ACC112 (cell line): Measurements from ENCODE around the gene STX2.

Experiments used
- H2AFZ ChIP-seq: fragments of 200-600 bp; sonication (generic); one replicate; pipeline ENCODE4 v1.6.0; 2017; ENCODE audit warnings: antibody characterized with exemption, low read length; ENCODE audit not compliant: unreplicated experiment
- H3K27ac ChIP-seq: fragments of 200-600 bp; sonication (generic); 2 replicates; pipeline ENCODE4 v1.5.1; 2014; ENCODE audit warnings: low read depth, mild to moderate bottlenecking, antibody characterized with exemption, low read length, moderate library complexity
- H3K27me3 ChIP-seq: fragments of 200-600 bp; sonication (generic); 2 replicates; pipeline ENCODE4 v1.6.1; 2014; ENCODE audit warnings: mild to moderate bottlenecking, antibody characterized with exemption, low read length, moderate library complexity, mixed read lengths; ENCODE audit not compliant: insufficient read depth
- H3K36me3 ChIP-seq: fragments of 200-600 bp; sonication (generic); 2 replicates; pipeline ENCODE4 v1.6.1; 2016; ENCODE audit warnings: mild to moderate bottlenecking, antibody characterized with exemption, low read length, moderate library complexity, mixed read lengths; ENCODE audit not compliant: insufficient read depth
- H3K4me1 ChIP-seq: fragments of 200-600 bp; sonication (generic); one replicate; pipeline ENCODE4 v1.6.1; 2016; ENCODE audit warnings: low read length, mixed read lengths; ENCODE audit not compliant: insufficient read depth, unreplicated experiment, control insufficient read depth
- H3K4me3 ChIP-seq: fragments of 200-600 bp; sonication (generic); 2 replicates; pipeline ENCODE4 v1.5.1; 2014; ENCODE audit warnings: mild to moderate bottlenecking, low read depth, low read length
- H3K79me2 ChIP-seq: fragments of 200-600 bp; sonication (generic); one replicate; pipeline ENCODE4 v1.6.0; 2016; ENCODE audit warnings: low read length; ENCODE audit not compliant: control insufficient read depth, unreplicated experiment, insufficient read depth

Gene STX2

GRCh38 chr12:130816097-130816496 lies 23.0 kb downstream of the STX2 start:
- no peaks in the 10 kb centered on the region for H3K4me1 ChIP-seq
- no peak overlapping the region for H3K4me3 ChIP-seq
- peaks cover 2% of the 10 kb centered on the region for H3K79me2 ChIP-seq
- H3K27ac ChIP-seq, result no peak overlapping the region
- peaks cover 11% of the 10 kb centered on the region; the same call in 1 of the 2 replicates for H3K36me3 ChIP-seq
- no peaks in the 10 kb centered on the region for H3K27me3 ChIP-seq
- H2AFZ ChIP-seq, result no peak overlapping the region

DNA sequence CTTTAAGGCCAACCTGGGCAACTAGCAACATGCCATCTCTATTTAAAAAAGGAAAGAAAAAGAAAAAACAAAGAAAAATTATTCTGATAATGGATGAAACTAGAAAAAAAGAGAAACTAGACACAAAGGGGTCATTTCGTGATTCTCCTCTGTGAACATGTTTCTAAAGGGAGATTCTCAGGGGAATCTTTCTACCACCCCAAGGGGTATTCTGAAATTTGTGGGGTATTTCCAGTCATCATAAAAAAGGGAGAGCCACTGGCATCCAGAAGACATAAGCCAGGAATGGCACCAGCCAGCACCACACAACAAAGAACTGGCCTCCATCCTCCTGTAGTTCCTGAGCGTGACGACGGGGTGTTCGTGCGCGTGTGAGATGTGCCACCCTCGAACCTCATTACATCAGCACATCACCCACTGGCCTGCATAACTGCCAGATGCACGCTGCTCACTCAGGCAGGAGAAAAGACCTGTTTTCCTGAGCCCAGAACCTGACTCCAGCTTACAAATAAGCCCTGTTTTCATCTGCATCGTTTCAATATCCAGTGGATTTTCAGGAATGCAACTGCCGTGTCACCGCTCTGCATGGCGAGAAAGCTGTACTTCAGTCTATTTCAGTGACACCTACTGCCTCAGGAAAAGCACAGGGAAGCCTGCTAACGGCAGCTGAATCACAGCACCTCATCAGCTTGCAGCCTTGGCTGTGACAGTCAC lies 23.9 kb downstream of the STX2 start:
- H3K27me3 ChIP-seq, result no peaks in the 10 kb centered on the region
- no peak overlapping the region for H3K4me3 ChIP-seq
- H3K27ac ChIP-seq, result no peak overlapping the region
- no peak overlapping the region for H2AFZ ChIP-seq
- H3K36me3 ChIP-seq, result peaks cover 11% of the 10 kb centered on the region; the same call in 1 of the 2 replicates
- H3K4me1 ChIP-seq, result no peaks in the 10 kb centered on the region
- peaks cover 2% of the 10 kb centered on the region for H3K79me2 ChIP-seq

DNA sequence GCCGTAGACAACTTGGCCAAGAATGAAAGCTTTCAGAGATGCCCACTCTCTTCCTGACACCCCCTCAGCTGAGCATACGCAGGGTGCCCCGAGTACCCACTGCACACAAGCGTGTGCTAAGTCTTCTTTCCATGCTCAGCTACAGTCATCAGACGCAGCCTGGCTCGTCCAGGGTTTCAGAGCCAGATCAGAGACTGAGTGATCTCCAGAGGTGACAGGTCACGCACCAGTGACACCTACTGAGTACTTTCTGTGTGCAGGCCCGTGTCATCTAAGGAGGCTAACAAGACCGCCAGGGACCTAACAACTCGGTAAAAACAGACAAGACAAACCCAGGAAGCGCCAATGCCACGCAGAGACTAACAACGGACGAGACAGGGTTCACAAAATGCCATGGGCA lies 25.1 kb downstream of the STX2 start:
- H3K79me2 ChIP-seq, result peaks cover 2% of the 10 kb centered on the region
- no peaks in the 10 kb centered on the region for H3K4me1 ChIP-seq
- H3K4me3 ChIP-seq, result no peak overlapping the region
- no peaks in the 10 kb centered on the region for H3K27me3 ChIP-seq
- H3K27ac ChIP-seq, result no peak overlapping the region
- H3K36me3 ChIP-seq, result peaks cover 8% of the 10 kb centered on the region; the same call in 1 of the 2 replicates
- H2AFZ ChIP-seq, result no peak overlapping the region

DNA sequence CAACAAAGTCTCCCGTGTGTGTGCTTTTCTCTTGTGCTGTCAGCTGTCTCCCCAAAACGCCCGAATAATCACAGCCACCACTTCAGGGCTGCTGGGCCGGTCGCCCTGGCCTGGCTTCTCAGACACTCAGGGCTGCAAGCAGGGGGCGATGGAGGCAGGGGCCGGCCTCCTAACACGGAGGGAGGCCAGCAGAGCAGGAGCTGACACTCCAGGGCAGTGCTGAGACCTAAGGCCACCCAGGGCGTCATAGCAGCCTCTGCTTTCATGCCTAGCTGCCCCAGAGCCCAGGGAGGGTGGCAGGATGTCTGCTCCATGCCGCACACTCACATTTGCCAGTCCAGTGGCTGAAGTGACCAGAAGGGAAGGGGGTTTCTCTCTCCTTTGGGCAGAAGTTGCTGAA lies 25.6 kb downstream of the STX2 start:
- peaks cover 8% of the 10 kb centered on the region; the same call in 1 of the 2 replicates for H3K36me3 ChIP-seq
- H3K4me1 ChIP-seq, result no peaks in the 10 kb centered on the region

GRCh38 chr12:130809791-130810190 lies 29.3 kb downstream of the STX2 start:
- no peaks in the 10 kb centered on the region for H3K27me3 ChIP-seq
- no peak overlapping the region for H3K27ac ChIP-seq
- H2AFZ ChIP-seq, result no peak overlapping the region
- no peaks in the 10 kb centered on the region for H3K4me1 ChIP-seq
- H3K36me3 ChIP-seq, result peaks cover 20% of the 10 kb centered on the region; the same call in 1 of the 2 replicates
- no peaks in the 10 kb centered on the region for H3K79me2 ChIP-seq
- no peak overlapping the region for H3K4me3 ChIP-seq

More for the DNA sequence above, 25.6 kb downstream of the STX2 start:
- Histone ChIP-seq H3K4me3 (no peak overlapping the region), H3K79me2 (peaks cover 2% of the 10 kb centered on the region), H2AFZ (no peak overlapping the region), H3K27ac (no peak overlapping the region), H3K27me3 (no peaks in the 10 kb centered on the region)

GRCh38 chr12:130807309-130807708 lies 31.7 kb downstream of the STX2 start:
- Histone ChIP-seq H3K27me3 (no peaks in the 10 kb centered on the region), H2AFZ (no peak overlapping the region), H3K79me2 (no peaks in the 10 kb centered on the region), H3K36me3 (peaks cover 27% of the 10 kb centered on the region), H3K4me1 (no peaks in the 10 kb centered on the region), H3K4me3 (no peak overlapping the region), H3K27ac (no peak overlapping the region)

DNA sequence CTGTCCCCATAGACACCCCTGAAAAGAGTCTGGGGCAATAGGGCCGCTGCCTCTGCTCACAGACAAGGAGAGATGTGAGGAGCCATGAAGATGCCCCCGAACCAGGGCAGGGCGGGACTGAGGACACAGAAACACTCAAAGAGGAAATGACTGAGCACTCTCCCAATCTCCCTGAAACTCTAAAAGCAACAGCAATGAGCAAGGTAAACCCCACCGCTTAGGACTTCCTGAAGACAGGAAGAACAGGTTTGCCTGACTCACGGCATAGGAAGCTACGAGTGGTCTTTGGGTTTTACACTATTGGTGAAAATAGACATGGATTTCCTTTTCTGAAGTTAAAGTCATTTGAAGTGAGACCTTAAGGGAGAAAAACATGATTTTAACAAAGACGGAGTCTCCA lies 32.5 kb downstream of the STX2 start:
- Histone ChIP-seq H3K27ac (no peak overlapping the region), H3K36me3 (peaks cover 21% of the 10 kb centered on the region), H3K4me3 (no peak overlapping the region), H3K4me1 (no peaks in the 10 kb centered on the region), H3K27me3 (no peaks in the 10 kb centered on the region), H2AFZ (no peak overlapping the region), H3K79me2 (no peaks in the 10 kb centered on the region)

DNA sequence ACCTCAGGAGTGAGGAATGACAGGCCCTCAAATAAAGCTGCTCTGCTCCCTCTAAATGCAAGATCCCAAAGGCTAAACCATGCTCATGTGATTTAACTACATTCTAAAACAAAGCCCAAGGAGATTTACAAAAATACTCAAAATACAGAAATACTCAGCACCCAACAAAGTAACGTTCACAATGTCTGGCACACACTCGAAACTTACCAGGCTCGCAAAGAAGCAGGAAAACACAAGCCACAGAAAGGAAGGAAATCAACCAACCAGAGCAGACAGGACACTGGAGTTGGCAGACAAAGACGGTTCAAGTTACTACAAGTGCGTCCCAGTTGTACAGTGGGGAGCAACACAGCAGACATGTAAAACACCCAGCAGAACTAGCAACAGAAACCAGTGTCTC lies 33.4 kb downstream of the STX2 start:
- Histone ChIP-seq H3K36me3 (peaks cover 24% of the 10 kb centered on the region), H3K79me2 (no peaks in the 10 kb centered on the region), H3K4me3 (no peak overlapping the region), H2AFZ (no peak overlapping the region), H3K27me3 (no peaks in the 10 kb centered on the region), H3K27ac (no peak overlapping the region), H3K4me1 (no peaks in the 10 kb centered on the region)

DNA sequence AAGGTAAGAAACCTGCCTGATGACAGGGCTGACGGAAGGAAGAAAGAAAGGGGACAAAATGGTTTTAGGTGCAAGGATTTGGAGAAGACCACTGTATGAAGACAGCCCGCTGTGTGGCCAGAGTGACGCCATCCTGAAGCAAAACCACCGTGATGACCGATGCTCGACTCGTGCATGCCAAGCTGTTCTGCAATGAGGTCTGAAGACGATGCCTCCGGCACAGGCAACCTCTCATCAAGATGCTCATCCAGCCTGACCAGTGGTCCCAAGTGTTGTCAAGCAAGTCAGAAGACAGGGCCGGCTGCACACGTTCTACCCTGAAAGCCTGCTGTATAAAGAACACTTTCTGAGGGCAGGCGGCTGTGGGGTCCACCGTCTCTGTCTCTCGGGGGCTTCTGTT lies 34.8 kb downstream of the STX2 start:
- Histone ChIP-seq H3K27ac (no peak overlapping the region), H2AFZ (no peak overlapping the region), H3K27me3 (no peaks in the 10 kb centered on the region), H3K4me3 (no peak overlapping the region), H3K36me3 (peaks cover 28% of the 10 kb centered on the region), H3K79me2 (no peaks in the 10 kb centered on the region), H3K4me1 (no peaks in the 10 kb centered on the region)

GRCh38 chr12:130803702-130804101 lies 35.3 kb downstream of the STX2 start:
- Histone ChIP-seq H3K4me3 (no peak overlapping the region), H3K79me2 (no peaks in the 10 kb centered on the region), H3K4me1 (no peaks in the 10 kb centered on the region), H3K36me3 (peaks cover 31% of the 10 kb centered on the region), H3K27me3 (no peaks in the 10 kb centered on the region), H2AFZ (no peak overlapping the region), H3K27ac (no peak overlapping the region)

DNA sequence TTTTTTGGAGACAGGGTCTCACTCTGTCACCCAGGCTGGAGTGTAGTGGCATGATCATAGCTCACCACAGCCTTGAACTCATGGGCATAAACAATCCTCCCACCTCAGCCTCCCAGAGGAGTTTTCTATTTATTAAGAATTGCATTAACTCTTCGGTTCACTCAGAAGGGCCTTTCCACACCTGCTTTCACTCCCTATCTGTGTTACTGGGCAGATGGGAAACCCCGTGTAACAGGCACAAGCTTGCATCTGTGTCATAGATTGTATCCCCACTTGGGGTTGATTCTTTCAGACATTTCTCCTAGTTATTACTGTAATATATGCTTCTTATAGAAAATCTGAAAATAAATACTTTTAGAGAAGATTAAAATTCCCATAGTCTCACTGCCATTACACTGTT lies 38.7 kb downstream of the STX2 start:
- Histone ChIP-seq H3K79me2 (no peaks in the 10 kb centered on the region), H3K27ac (no peak overlapping the region), H3K4me3 (no peak overlapping the region), H3K27me3 (no peaks in the 10 kb centered on the region), H2AFZ (no peak overlapping the region), H3K4me1 (no peaks in the 10 kb centered on the region), H3K36me3 (peaks cover 34% of the 10 kb centered on the region)
